LoVo (cell line): ENCODE data around the gene SLC4A9.

Experiments
- DNase-seq: peaks from one replicate; pipeline ENCODE4 v3.0.0-alpha.2; 2016; ENCODE audit warnings: low spot score

Gene SLC4A9

GRCh38 chr5:140360101-140360500 lies at the start of gene SLC4A9:
SLC4A9 (plus strand) TSS chr5:140360194; CDS start chr5:140360237, 43 bp downstream.
- DNase-seq = no peak

DNA sequence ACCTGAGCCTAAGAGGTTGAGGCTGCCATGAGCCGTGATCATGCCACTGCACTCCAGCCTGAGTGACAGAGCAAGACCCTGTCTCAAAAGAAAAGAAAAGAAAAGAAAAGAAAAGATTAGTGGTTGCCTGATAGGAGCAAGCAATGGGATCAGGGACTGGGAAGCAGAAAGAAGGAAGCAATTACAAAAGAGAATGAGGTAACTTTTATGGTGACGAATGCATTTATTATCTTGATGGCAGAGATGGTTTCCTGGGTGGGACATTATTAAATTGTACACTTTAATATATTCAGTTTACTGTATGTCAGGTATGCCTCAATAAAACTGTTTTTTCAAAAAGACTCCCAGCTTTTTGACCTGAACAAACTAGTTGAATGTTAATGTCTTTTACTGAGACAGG lies 49.6 kb upstream of the SLC4A9 start:
- DNase-seq = no peak

- peak; percentile 72 for DNase-seq
These were observed 49.0 kb upstream of the SLC4A9 start for GRCh38 chr5:140311011-140311467.

DNA sequence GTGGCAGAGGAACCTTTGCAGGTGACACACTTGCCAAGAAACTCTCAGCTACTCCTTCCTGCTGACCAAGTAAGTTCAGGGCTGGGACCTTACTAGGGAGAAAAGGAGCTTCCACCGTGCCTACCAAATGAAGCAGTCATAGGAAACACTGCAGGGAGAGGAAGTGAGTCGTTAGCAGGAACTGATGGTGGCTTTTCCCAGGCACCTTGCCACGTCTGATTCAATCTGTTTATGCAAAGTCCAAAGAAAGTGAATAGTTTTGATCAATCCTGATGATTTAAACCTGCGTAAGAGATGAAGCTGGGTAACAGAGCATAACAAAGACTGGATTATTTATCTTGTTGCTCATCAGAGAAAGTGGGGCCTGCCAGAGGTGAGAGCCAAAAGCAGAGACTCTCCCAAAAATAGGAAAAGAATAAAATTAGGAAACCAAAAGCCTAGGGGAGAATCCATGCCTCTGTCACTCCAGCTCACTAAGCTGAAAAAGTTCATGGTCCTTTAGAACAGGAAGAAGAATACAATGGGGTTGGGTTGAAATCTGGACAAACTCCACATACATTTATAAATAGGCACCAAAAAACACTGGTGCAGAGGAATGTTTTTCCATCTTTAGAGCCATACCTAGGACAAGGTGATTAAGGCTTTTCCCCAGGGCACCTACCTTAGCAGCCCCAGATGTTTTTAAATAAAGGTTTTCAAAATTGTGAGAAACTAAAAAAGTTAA lies 47.8 kb upstream of the SLC4A9 start:
- DNase-seq = peak; percentile 40

GRCh38 chr5:140312791-140313189 lies 47.2 kb upstream of the SLC4A9 start:
- no peak for DNase-seq

GRCh38 chr5:140317859-140318258 lies 42.1 kb upstream of the SLC4A9 start:
- DNase-seq = no peak

GRCh38 chr5:140318792-140319191 lies 41.2 kb upstream of the SLC4A9 start:
- DNase-seq = no peak

- DNase-seq = no peak
These were observed 40.2 kb upstream of the SLC4A9 start for GRCh38 chr5:140319833-140320232.

DNA sequence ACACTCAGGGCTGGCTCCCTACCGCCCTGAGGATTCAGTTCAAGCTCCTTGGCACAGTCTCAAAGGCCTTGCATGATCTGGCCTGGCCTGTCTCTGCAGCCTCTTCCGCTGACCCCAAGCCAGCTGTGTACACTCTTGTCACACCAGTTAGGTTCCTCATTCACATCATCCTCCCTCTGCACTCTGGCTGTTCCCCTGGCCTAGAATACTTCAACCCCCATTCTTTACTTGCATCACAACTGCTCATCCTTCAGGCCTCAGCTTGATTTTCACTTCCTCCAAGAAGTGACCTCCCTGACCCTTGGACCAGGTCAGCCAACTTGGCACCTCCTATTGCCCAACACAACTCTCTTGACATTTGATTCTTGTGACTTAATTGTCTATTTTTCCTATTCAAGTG lies 38.2 kb upstream of the SLC4A9 start:
- no peak for DNase-seq

DNA sequence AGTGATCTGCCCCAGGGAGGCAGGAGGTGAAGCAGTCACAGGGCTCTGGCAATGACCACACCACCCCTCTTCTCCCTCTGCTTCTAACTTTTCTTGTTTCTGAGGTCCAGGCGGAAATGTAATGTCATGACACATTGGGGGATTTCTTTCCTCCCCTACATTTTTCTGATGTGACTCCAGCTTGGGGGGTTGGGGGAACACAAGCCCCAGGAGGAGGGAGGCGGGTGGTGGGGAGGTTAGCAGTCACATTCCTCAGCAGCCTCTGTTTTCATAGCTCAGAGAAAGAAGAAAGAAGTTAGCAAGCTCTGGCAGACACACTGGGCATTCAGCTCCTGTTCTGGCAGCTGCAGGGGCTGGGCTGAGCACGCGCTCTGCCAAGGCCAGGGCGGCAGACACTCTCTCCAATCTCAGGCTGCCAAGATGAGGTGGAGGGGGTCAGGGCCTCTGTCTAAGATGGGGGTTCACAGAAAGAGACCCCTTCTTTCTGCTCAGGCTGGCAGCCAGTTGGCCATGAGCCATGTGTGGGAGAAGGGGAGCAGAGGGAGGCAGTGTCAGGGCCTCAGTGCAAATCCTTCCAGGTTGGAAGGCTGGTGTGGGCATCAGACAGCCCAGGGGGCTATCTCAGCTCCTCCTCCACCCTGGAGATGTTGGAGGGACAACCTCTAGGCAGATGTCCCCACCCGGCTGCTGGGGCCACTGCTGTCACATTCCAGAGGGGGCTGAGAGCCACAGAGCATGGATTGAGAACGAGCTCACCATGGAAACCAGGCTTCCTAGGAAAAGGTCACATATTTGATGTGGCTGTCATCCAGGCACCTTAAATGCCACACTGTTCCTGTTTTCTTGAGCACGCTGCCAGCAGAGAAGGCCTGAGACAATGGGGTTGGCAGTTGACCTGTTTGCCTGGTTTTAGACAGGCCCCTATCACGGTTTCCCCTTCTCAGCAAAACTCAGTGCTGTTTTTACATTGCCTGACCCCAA lies 37.0 kb upstream of the SLC4A9 start:
- DNase-seq = peak; percentile 46

GRCh38 chr5:140324041-140324600 lies 35.9 kb upstream of the SLC4A9 start:
- no peak for DNase-seq

DNA sequence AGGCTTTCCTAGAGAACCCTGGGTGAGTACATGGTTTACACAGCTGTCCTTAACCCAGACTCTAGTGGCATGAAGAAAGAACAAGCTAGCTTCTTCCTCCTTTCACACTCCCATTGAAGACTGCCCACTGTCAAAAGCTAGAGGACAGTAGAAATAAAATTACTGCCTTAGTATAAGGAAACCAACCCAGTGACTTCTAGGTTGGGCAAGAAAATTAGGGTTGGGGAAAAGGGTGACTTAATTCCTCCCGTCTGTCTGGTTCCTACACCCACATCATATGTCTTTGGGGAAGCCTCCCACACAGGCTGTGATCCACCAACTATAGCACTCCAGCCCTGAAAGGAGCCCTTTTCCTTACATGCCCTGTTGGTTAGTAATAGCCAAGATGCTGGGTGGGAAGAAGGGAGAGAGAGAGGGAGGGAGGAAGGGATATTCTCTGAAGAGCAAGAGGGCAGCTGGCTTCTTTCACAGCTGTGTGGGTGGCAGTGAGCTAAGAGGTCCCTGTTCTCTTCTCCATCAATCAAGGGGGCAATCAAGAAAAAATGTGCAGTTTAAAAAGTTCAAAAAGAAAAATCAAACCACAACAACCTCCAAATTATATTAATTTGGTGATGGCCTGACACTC lies 35.3 kb upstream of the SLC4A9 start:
- no peak for DNase-seq

DNA sequence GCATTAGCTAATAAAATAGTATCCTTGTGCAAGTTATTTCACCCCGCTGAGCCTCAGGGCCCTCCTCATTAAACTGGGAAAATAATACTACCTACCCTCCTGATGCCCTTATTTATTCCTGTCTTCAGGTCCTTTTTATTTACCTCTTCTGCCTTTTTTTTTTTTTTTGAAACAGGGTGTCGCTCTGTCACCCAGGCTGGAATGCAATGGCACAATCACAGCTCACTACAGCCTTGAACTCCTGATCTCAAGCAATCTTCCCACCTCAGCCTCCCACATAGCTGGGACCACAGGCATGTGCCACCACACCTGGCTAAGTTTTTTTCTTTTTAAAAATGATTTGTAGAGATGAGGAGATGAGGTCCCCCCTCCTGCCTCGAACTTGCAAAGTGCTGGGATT lies 34.5 kb upstream of the SLC4A9 start:
- DNase-seq = no peak

- DNase-seq = no peak
These were observed 32.4 kb upstream of the SLC4A9 start for GRCh38 chr5:140327589-140327988.

GRCh38 chr5:140328036-140328764 lies 31.8 kb upstream of the SLC4A9 start:
- DNase-seq = no peak

DNA sequence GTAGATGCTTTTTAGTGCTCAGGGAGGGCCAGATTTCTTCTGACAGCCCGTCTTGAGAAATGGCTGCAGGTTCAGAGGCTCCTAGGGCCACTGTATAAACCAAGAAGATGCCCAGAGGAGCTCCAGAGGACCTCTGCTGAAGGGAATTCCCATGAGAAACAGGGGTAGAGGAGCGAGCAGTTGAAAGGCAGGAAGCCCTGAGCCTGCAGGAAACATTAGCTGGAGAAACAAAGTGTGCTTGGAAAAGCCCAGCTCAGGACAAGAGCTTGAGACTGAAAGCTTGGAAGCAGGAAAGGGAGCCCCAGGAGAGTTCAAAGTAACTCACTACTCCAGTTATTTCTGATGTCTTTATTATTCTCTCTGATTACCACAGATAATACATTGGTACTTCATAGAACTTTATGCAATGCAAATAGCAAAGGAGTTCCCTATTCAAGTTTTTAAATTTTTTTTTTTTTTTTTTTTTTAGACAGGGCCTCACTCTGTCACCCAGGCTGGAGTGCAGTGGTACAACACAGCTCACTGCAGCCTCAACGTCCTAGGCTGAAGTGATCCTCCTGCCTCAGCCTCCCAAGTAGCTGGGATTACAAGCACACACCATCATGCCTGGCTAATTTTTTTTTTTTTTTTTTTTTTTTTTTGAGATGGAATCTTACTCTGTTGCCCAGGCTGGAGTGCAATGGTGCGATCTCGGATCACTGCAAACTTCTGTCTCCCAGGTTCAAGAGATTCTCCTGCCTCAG lies 30.1 kb upstream of the SLC4A9 start:
- no peak for DNase-seq

GRCh38 chr5:140331638-140332037 lies 28.4 kb upstream of the SLC4A9 start:
- DNase-seq = no peak

DNA sequence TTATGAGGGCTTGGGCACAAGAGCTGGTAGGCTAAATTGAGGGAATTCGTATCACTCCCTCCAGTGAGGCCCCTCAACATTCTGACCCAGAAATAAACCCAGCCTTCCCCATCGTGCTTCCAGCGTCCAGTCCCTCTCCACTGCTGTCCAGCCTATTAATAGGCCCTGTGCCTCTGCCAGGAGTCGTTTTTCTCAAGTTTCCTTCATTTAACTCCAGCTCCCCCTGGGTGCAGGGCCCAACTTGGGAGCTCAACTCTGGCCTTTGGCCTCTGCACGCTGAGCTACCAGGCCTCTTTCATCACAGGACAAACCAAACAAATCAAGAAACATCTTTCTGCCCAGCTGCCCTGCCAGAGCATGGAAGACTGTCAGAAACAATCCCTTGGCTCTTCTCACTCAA lies 23.6 kb upstream of the SLC4A9 start:
- no peak for DNase-seq

DNA sequence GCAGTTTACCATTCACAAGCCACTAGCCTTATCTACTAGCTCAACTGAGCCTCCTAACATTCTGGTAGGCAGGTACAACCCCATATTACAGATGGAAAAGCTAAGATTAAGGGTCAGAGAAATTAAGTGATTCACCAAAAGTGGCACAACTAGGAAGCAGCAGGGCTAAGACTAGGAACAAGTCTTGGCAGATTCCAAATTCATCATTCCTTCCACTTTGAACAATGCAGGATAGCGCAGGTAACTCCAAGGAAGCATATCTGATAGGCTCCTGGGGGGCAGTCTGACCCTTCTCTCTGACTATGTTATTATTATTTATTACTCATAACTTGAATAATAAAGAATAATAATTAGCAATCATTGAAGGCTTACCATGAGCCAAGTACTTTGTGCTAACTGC lies 22.1 kb upstream of the SLC4A9 start:
- no peak for DNase-seq

DNA sequence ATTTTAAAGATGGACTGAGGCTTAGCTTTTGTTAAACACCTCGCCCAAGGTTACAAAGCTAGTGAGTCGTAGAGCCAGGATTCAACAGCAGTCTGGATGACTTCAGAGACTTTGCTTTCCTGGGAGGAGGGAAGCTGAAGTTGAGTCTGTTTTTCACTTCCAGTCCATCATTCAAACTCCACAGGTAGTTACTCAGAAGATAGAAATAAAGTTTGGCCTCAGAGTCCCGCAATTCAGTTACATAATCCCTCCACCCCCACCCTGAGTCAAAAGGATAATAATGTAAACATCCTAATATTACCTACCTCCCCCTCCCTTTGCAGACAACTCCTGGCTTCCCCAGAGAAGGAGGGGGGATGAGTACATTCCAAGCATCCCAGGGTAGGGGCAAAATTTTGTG lies 21.7 kb upstream of the SLC4A9 start:
- no peak for DNase-seq

GRCh38 chr5:140338908-140339307 lies 21.1 kb upstream of the SLC4A9 start:
- no peak for DNase-seq
